Ovary (tissue), 3 donors: ENCODE measurements around the gene SLC9A9.

Source experiments
- CTCF ChIP-seq, 3 donors: fragments of 450-650 bp in 2 of 3; fragments of 200-600 bp in 1 of 3; IDR thresholded peaks; one replicate each; pipeline versions ENCODE4 v1.5.1 to v1.8.0; 2016 to 2022; ENCODE audit warnings: antibody characterized with exemption in 3 of 3, mild to moderate bottlenecking in 1 of 3
- POLR2A ChIP-seq: fragments of 450-650 bp; IDR thresholded peaks from one replicate; pipeline ENCODE4 v1.6.1; 2017; ENCODE audit warnings: antibody characterized with exemption, mild to moderate bottlenecking, moderate library complexity
- donor health status: DM: no; HTN: no; CAD: no.

DNA sequence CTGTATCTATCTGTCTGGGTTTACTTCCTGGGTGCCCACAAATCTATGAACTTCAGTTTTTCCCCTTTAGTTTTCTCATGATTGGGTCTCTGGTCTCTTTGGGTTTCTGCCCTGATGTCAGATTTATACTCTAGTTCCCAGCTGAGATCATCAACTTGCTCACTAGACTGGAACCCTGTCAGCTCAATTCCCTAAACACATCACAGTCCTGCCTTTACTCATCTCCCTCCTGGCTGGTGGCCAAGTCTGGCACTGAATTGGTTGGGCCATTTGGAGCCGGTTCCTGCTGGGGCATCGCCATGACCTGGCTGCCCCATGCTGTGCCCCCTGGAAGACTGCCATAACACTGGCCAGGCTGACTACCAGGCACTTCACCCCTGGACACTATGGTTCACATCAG lies 383.4 kb downstream of the SLC9A9 start:
- no peak for TF ChIP-seq POLR2A
- TF ChIP-seq CTCF (IDR thresholded peaks at IDR 0.05): no peak
